ENCODE measurements around the gene RFX7.

RFX7 gene

DNA sequence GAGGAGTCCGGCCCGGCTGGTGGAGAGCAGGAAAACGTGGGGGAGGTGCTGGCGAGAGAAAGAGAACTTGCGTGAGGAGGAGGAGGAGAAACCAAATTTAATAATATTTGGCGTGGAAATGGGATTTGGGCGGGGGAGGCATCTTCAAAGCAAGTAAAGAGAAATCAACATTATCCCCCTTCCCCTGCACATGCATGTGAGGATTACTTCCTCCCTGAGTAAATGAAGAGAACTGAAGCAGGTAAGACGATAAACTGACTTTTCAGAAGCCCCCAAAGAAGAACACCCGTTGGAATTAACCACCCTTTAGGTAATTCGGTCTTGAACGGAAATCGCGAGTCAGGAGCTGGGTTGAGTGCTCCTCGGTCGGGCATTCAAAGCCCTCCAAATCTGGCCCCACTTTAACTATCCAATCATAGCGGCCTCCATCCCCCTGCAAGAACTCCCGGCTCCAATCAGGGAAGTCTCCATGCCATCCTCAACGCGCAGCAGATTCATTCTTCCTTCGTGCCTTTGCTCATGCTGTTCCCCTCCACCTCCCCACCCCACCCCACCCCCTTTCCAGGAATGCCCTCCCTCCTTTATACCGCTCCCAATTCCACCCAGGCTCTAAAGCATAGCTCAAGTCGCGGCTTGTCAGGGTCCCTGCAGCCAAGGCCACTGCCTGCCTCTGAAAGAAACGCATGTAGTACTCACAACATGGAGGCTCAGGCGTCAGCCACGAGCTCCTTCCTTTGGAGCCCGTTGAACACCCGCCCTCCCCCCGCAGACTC lies 545 bp upstream of the RFX7 start:
- Histone ChIP-seq H3K9ac (peak overlapping the region; percentile 95), H3K27me3 (no peaks in the 10 kb centered on the region), H3K27ac (peak overlapping the region; percentile 97), H4K20me1 (peaks cover 13% of the 10 kb centered on the region; the same call in 1 of the 2 replicates), H3K4me1 (peaks cover 23% of the 10 kb centered on the region), H3K4me3 (peak overlapping the region; percentile 90), H3K9me3 (0 out of 2 replicates have a peak, but pooled peaks cover 4% of the 10 kb centered on the region), H3K4me2 (peak overlapping the region; percentile 93), H3K36me3 (peaks cover 4% of the 10 kb centered on the region)
- TF ChIP-seq Cebpa-rat (IDR thresholded peaks at IDR 0.05) = no peak

DNA sequence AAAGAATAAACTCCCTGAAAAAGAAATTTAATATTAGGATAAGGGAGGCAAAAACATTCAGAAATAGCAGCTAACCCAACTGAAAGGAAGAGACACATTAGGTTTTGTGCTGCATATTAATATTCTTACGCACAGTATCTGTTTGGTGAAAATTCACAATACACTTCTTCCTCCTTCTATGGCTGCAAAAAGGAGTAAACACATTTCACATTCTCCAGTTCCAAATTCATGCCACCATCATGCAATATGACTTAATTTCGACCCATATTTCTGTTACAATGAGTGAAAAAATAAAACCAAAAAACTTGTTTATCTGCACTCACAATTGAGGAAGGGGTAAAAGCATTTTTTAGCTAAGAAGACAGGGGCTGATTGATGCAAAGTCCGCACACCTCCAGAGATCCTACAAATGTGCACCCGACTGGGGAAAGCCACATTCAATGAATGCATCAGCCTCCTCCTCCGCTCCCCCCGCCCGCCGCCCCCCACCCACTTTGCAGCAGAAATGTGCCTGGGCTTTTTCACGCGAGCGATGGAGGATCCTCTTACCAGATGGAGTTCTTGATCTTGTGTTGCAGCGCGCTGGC lies 1.0 kb downstream of the RFX7 start:
- Histone ChIP-seq H3K9me3 (peaks cover 17% of the 10 kb centered on the region), H3K9ac (peak overlapping the region; percentile 72), H3K4me3 (peak overlapping the region; percentile 90), H3K36me3 (peaks cover 18% of the 10 kb centered on the region), H3K27ac (0 out of 2 replicates have a peak overlapping the region, but pooled peaks have one; percentile 27), H3K4me2 (peak overlapping the region; percentile 81), H4K20me1 (peaks cover 15% of the 10 kb centered on the region; the same call in 1 of the 2 replicates), H3K4me1 (peaks cover 23% of the 10 kb centered on the region), H3K27me3 (no peaks in the 10 kb centered on the region)
- no peak for TF ChIP-seq Cebpa-rat (IDR thresholded peaks at IDR 0.05)

DNA sequence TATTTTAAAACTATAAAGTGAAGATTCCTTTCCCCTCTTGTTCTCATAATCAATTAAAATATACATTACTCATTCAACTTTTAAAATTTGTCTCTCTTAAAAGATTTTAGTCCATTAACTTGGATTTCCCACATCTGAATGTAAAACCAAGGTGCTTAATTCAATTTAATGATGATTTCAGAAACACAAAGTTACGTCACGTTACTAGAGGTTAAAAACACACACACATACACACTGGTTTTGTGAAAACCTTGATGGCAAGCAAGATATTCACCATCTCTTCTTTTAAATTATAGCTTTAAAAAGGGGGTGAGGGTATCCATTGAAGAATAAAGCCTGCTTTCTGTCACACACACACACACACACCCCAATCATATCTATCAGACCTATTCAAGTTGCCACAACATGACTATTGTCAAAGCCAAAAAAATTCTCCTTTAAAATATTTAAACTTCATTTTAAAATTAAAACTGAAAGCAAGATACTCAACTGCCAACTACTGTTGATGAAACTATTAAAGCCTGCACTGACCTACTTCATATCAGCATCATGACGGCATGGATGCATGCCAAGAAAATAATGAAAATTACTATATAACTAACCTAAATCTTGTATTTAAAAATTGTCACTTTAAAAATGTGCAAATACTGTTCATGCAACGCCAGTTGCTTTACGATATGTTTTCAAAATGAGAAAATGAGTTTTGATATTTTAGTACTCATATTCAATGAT lies 2.1 kb downstream of the RFX7 start:
- Histone ChIP-seq H3K27me3 (no peaks in the 10 kb centered on the region), H4K20me1 (peaks cover 26% of the 10 kb centered on the region; the same call in 1 of the 2 replicates), H3K36me3 (peaks cover 27% of the 10 kb centered on the region), H3K27ac (no peak overlapping the region), H3K9me3 (peaks cover 26% of the 10 kb centered on the region), H3K4me1 (peaks cover 23% of the 10 kb centered on the region), H3K4me3 (peak overlapping the region; percentile 90), H3K9ac (peak overlapping the region; percentile 21), H3K4me2 (peak overlapping the region; percentile 81)
- no peak for TF ChIP-seq Cebpa-rat (IDR thresholded peaks at IDR 0.05)

DNA sequence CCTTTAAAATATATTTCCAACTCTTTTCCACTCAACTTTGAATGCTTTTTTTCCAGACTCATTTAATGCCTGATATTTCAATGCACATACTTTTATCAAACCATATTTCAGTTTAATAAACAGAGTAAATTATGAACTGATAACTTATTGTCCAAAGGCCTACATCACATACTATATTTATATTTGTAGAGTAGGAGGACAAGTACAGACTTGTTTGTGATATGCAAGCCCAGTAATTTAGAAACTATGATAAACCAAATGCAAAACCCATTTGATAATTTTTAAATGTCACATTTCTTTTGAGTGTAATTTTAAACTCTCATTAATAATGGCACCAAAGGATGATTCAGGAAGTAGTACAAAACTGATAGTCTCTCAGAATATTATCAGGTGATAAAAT lies 3.3 kb downstream of the RFX7 start:
- Histone ChIP-seq H3K4me3 (no peak overlapping the region), H3K9ac (no peak overlapping the region)

DNA sequence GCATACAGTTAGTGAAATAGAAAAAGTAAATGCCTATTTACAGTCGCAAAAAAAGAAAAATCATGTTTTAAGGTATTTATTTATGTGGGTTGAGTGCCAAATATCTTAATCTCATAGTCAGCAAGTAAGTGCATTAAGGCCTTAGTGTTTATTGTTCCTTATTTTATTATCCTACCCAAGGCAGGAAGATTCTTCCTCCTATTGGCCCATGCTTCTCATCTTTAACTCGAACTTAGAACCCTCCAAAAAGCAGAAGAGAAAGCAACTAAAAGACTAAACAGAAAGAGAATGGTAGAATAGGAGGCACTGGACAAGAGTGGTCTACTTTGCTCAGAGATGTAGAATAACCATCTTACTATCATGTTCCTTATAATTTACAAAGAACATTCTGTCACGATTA lies 7.5 kb downstream of the RFX7 start:
- peaks cover 80% of the 10 kb centered on the region for H3K36me3 ChIP-seq
- H3K27ac ChIP-seq = no peak overlapping the region
- H3K27me3 ChIP-seq = no peaks in the 10 kb centered on the region
- no peak overlapping the region for H3K4me2 ChIP-seq
- TF ChIP-seq Cebpa-rat (IDR thresholded peaks at IDR 0.05) = no peak
- H3K9ac ChIP-seq = no peak overlapping the region
- no peak overlapping the region for H3K4me3 ChIP-seq
- peaks cover 3% of the 10 kb centered on the region for H3K4me1 ChIP-seq
- H4K20me1 ChIP-seq = peaks cover 30% of the 10 kb centered on the region; the same call in 1 of the 2 replicates
- peaks cover 80% of the 10 kb centered on the region for H3K9me3 ChIP-seq

More for the DNA sequence above, 3.3 kb downstream of the RFX7 start:
- Histone ChIP-seq H3K4me2 (no peak overlapping the region), H3K4me1 (peaks cover 18% of the 10 kb centered on the region), H3K27me3 (no peaks in the 10 kb centered on the region), H3K36me3 (peaks cover 39% of the 10 kb centered on the region), H3K27ac (no peak overlapping the region), H4K20me1 (peaks cover 37% of the 10 kb centered on the region; the same call in 1 of the 2 replicates), H3K9me3 (peaks cover 38% of the 10 kb centered on the region)
- no peak for TF ChIP-seq Cebpa-rat (IDR thresholded peaks at IDR 0.05)

DNA sequence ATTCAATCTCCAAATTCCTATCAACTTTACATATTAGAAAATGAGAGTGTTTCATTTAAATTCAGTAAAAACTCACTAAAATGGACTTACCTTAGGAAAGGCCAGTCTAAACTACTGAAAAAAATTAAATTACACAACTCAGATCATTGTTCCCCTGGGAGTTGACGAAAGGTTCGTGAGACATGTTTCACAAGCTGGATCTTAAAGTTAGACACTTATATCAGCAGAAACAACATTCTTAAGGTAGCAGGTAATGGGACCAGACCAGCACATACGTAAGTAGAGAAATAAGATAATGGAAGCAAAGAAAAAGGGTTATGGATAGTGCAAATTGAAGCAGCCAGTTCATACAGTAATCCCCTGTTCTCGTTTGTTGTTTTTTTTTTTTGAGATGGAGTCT lies 8.9 kb downstream of the RFX7 start:
- TF ChIP-seq Cebpa-rat (IDR thresholded peaks at IDR 0.05) = no peak
- H3K4me3 ChIP-seq = no peak overlapping the region
- H3K27ac ChIP-seq = no peak overlapping the region
- H3K27me3 ChIP-seq = no peaks in the 10 kb centered on the region
- no peaks in the 10 kb centered on the region for H3K4me1 ChIP-seq
- peaks cover 28% of the 10 kb centered on the region; the same call in 1 of the 2 replicates for H4K20me1 ChIP-seq
- peaks cover 94% of the 10 kb centered on the region for H3K36me3 ChIP-seq
- H3K4me2 ChIP-seq = no peak overlapping the region
- H3K9me3 ChIP-seq = peaks cover 93% of the 10 kb centered on the region
- no peak overlapping the region for H3K9ac ChIP-seq

DNA sequence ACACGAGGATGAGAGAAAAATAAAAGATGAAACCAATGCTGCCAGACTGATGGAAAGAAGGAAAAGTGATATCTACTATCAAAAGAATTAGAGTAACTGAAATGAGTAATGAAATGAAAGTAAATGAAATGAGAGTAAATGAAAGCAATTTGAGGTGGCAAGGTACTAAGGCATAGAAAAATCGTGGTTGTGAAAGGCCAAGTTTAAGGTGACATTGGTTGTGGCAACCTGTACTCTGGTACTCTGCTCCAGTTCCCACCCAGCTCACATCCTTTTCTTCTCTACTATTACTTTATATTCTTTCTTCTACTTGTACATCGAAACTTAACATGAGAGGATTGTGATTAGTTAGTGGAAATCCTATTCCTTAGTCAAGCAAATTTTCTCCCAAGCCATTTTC lies 10.1 kb downstream of the RFX7 start:
- Histone ChIP-seq H4K20me1 (peaks cover 28% of the 10 kb centered on the region; the same call in 1 of the 2 replicates), H3K4me1 (no peaks in the 10 kb centered on the region), H3K9me3 (peaks cover 95% of the 10 kb centered on the region), H3K36me3 (peaks cover 96% of the 10 kb centered on the region), H3K4me3 (no peak overlapping the region), H3K4me2 (no peak overlapping the region), H3K27me3 (no peaks in the 10 kb centered on the region), H3K27ac (no peak overlapping the region), H3K9ac (no peak overlapping the region)
- no peak for TF ChIP-seq Cebpa-rat (IDR thresholded peaks at IDR 0.05)

DNA sequence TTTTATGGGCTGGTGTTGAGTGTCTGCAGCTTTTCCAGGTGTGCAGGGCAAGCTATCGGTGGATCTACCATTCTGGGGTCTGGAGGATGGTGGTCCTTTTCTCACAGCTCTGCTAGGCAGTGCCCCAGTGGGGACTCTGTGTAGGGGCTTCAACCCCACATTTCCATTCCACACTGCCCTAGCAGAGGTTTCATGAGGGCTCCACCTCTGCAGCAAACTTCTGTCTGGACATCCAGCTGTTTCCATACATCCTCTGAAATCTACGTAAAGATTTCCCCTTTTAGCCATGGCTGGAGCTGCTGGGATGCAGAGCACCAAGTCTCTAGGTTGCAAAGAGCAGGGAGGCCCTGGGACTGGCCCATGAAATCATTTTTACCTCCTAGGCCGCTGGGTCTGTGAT lies 11.6 kb downstream of the RFX7 start:
- Histone ChIP-seq H4K20me1 (peaks cover 20% of the 10 kb centered on the region; the same call in 1 of the 2 replicates), H3K4me1 (no peaks in the 10 kb centered on the region), H3K27ac (no peak overlapping the region), H3K36me3 (peaks cover 96% of the 10 kb centered on the region), H3K4me2 (no peak overlapping the region), H3K9me3 (peaks cover 98% of the 10 kb centered on the region), H3K9ac (no peak overlapping the region), H3K4me3 (peak overlapping the region; percentile 39), H3K27me3 (no peaks in the 10 kb centered on the region)
- no peak for TF ChIP-seq Cebpa-rat (IDR thresholded peaks at IDR 0.05)

DNA sequence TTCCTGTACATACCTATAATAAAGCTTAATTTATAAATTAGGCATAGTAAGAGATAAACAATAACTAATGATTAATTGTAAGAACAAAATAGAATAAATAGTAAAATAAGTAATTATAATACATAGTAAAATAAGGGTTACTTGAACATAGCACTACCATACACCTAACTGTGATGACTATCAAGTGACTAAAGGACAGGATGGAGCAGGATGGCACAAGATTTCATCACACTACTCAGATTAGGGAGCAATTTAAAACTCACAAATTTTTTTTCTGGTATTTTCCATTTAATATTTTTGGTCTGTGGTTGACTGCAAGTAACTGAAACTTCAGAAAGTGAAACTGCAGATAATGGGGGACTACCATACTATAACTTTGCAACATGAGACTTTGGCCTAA lies 14.8 kb downstream of the RFX7 start:
- H3K4me1 ChIP-seq = no peaks in the 10 kb centered on the region
- no peak for TF ChIP-seq Cebpa-rat (IDR thresholded peaks at IDR 0.05)
- no peak overlapping the region for H3K27ac ChIP-seq
- H3K9ac ChIP-seq = no peak overlapping the region
- peaks cover 80% of the 10 kb centered on the region for H3K36me3 ChIP-seq
- H3K4me3 ChIP-seq = no peak overlapping the region
- H3K27me3 ChIP-seq = no peaks in the 10 kb centered on the region
- no peaks in the 10 kb centered on the region for H4K20me1 ChIP-seq
- peaks cover 96% of the 10 kb centered on the region for H3K9me3 ChIP-seq
- H3K4me2 ChIP-seq = no peak overlapping the region
